Skeletal muscle satellite cell (primary cell): Measurements from ENCODE around the gene CARD9.
A peak's percentile ranks its signal among the peaks of the same experiment; 100 is the strongest.
"Not testable (repeated sequence)": the region's sequence is repeated elsewhere in the genome, so short reads cannot be mapped to it uniquely, and the experiment has no call there.

ENCODE experiments used
- H3K27me3 ChIP-seq: 2 replicates; pipeline ENCODE4 v1.7.0; 2013; ENCODE audit warnings: low read length; ENCODE audit not compliant: control insufficient read depth, insufficient read depth
- H3K36me3 ChIP-seq: 2 replicates; pipeline ENCODE4 v1.7.0; 2013; ENCODE audit warnings: mild to moderate bottlenecking, control low read depth, low read length; ENCODE audit not compliant: insufficient read depth
- H3K4me1 ChIP-seq: 2 replicates; pipeline ENCODE4 v1.7.0; 2013; ENCODE audit warnings: low read length; ENCODE audit not compliant: control insufficient read depth, insufficient read depth
- H3K4me2 ChIP-seq: 2 replicates; pipeline ENCODE4 v1.7.0; 2013; ENCODE audit warnings: mild to moderate bottlenecking, low read length
- H3K4me3 ChIP-seq: 2 replicates; pipeline ENCODE4 v1.7.0; 2013; ENCODE audit warnings: low read length
- H3K9ac ChIP-seq: 2 replicates; pipeline ENCODE4 v1.7.0; 2013; ENCODE audit warnings: mild to moderate bottlenecking, low read depth, low read length, moderate library complexity
- H3K9me3 ChIP-seq: replicated peaks from 2 replicates; pipeline ENCODE4 v1.7.0; 2013; ENCODE audit warnings: mild to moderate bottlenecking, control low read depth, low read length

The CARD9 gene

GRCh38 chr9:136409557-136410455 lies 36.3 kb upstream of the CARD9 start:
- no peaks in the 10 kb centered on the region for H3K9me3 ChIP-seq
- H3K4me2 ChIP-seq: peak overlapping the region; percentile 89
- peak overlapping the region; percentile 97 for H3K4me3 ChIP-seq

DNA sequence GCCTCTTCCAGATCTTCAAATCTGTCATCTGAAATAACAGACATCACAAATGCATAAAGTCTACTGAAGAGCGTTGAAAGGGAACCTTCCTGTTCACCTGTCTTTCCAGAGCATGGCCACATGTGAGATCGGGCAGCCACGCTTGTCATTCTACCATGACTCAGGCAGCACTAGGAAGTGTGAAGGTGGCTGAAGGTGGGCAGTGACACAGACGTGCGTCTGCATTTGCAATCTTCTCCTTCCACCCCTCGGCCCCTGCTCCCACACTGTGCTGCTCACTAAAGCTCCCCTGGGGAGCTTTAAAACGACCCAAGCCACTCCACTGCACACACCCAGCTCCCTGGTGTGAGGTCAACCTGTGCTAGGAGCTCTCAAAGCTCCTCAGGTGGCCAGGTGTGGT lies 34.4 kb upstream of the CARD9 start:
- Histone ChIP-seq H3K9me3 (no peaks in the 10 kb centered on the region), H3K36me3 (peaks cover 44% of the 10 kb centered on the region), H3K4me3 (no peak overlapping the region), H3K4me2 (no peak overlapping the region), H3K27me3 (no peaks in the 10 kb centered on the region), H3K4me1 (peaks cover 18% of the 10 kb centered on the region), H3K9ac (no peak overlapping the region)

More at GRCh38 chr9:136409557-136410455, 36.3 kb upstream of the CARD9 start:
- Histone ChIP-seq H3K9ac (peak overlapping the region; percentile 90), H3K4me1 (peaks cover 18% of the 10 kb centered on the region), H3K36me3 (peaks cover 54% of the 10 kb centered on the region), H3K27me3 (no peaks in the 10 kb centered on the region)

GRCh38 chr9:136407061-136407460 lies 33.6 kb upstream of the CARD9 start:
- H3K9ac ChIP-seq: not testable (repeated sequence)

GRCh38 chr9:136405904-136406303 lies 32.4 kb upstream of the CARD9 start:
- not testable (repeated sequence) for H3K4me3 ChIP-seq, H3K4me2 ChIP-seq, H3K27me3 ChIP-seq, H3K4me1 ChIP-seq, H3K9me3 ChIP-seq, H3K9ac ChIP-seq
- peaks cover 42% of the 10 kb centered on the region for H3K36me3 ChIP-seq

More at GRCh38 chr9:136407061-136407460, 33.6 kb upstream of the CARD9 start:
- H3K9me3 ChIP-seq, H3K4me2 ChIP-seq, H3K4me3 ChIP-seq, H3K27me3 ChIP-seq: not testable (repeated sequence)
- peaks cover 41% of the 10 kb centered on the region for H3K36me3 ChIP-seq
- H3K4me1 ChIP-seq: peaks cover 15% of the 10 kb centered on the region

- no peaks in the 10 kb centered on the region for H3K9me3 ChIP-seq
- H3K4me1 ChIP-seq: peaks cover 12% of the 10 kb centered on the region
- peaks cover 42% of the 10 kb centered on the region for H3K36me3 ChIP-seq
- no peak overlapping the region for H3K4me2 ChIP-seq
- H3K27me3 ChIP-seq: no peaks in the 10 kb centered on the region
- H3K4me3 ChIP-seq: no peak overlapping the region
- no peak overlapping the region for H3K9ac ChIP-seq
These were observed 32.0 kb upstream of the CARD9 start for GRCh38 chr9:136405481-136405880.

DNA sequence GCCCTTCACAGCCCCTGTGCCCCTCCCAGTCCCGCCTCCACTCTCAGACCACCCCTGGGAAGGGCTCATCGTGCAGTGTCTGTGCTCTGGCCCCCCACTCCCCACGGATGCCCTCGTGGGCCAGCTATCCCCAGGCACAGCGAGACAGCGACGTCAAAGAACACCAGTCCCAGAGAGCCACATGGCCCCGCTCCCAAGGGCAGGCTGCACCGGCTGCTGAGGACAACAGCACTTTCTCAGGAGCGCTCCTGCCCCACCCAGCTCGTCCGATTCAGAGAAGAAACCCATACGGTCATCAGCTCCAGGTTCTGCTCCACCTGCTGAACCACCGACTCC lies 31.3 kb upstream of the CARD9 start:
- no peak overlapping the region for H3K4me3 ChIP-seq
- H3K36me3 ChIP-seq: peaks cover 42% of the 10 kb centered on the region

GRCh38 chr9:136403915-136404800 lies 30.7 kb upstream of the CARD9 start:
- peaks cover 10% of the 10 kb centered on the region for H3K4me1 ChIP-seq
- peaks cover 42% of the 10 kb centered on the region for H3K36me3 ChIP-seq
- no peak overlapping the region for H3K4me3 ChIP-seq
- H3K4me2 ChIP-seq: no peak overlapping the region
- no peaks in the 10 kb centered on the region for H3K27me3 ChIP-seq
- H3K9ac ChIP-seq: no peak overlapping the region
- no peaks in the 10 kb centered on the region for H3K9me3 ChIP-seq

More for the DNA sequence above, 31.3 kb upstream of the CARD9 start:
- Histone ChIP-seq H3K4me1 (peaks cover 15% of the 10 kb centered on the region), H3K27me3 (no peaks in the 10 kb centered on the region), H3K4me2 (no peak overlapping the region), H3K9me3 (no peaks in the 10 kb centered on the region), H3K9ac (no peak overlapping the region)

DNA sequence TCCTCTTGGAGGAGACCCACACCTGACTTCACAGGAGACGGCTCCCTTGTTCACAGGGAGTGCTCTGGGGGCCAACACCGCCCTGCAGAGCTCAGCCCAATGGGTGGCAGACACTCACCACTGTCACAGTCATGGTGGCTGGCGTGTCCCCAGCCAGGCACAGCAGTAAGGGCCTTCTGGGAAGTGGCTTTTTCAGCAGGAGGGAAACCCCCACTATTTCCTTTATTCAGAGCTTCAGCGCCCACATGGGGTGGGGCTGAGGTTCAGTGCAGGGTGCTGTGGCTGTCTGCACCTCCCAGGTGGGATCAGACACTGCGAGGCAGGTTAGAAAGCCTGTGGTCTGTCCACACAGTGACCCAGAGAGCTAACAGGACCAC lies 30.1 kb upstream of the CARD9 start:
- H3K36me3 ChIP-seq: peaks cover 45% of the 10 kb centered on the region
- H3K4me3 ChIP-seq: no peak overlapping the region
- peaks cover 12% of the 10 kb centered on the region for H3K4me1 ChIP-seq
- H3K9me3 ChIP-seq: no peaks in the 10 kb centered on the region
- no peaks in the 10 kb centered on the region for H3K27me3 ChIP-seq
- H3K4me2 ChIP-seq: no peak overlapping the region
- no peak overlapping the region for H3K9ac ChIP-seq

DNA sequence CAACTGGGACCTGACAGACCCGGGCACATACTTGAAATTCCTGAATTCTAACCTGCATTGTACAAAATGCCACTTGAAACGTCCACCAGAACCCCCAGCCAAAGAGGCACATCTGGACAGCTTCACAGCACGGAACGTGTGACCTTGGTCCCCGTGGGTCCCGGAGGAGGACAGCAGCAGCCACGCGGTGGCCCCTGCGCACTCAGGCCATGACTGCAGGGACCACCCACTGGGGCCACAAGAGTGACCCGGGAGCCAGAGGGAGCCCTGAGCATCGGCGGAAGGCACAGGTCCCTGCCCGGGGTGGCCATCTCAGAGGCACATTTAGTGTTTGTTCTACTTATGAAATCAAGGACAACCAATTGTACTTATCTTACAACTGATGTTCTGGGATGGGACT lies 28.6 kb upstream of the CARD9 start:
- Histone ChIP-seq H3K4me1 (peaks cover 16% of the 10 kb centered on the region), H3K9me3 (no peaks in the 10 kb centered on the region), H3K4me3 (no peak overlapping the region), H3K27me3 (no peaks in the 10 kb centered on the region), H3K4me2 (no peak overlapping the region), H3K9ac (no peak overlapping the region), H3K36me3 (peaks cover 38% of the 10 kb centered on the region)

DNA sequence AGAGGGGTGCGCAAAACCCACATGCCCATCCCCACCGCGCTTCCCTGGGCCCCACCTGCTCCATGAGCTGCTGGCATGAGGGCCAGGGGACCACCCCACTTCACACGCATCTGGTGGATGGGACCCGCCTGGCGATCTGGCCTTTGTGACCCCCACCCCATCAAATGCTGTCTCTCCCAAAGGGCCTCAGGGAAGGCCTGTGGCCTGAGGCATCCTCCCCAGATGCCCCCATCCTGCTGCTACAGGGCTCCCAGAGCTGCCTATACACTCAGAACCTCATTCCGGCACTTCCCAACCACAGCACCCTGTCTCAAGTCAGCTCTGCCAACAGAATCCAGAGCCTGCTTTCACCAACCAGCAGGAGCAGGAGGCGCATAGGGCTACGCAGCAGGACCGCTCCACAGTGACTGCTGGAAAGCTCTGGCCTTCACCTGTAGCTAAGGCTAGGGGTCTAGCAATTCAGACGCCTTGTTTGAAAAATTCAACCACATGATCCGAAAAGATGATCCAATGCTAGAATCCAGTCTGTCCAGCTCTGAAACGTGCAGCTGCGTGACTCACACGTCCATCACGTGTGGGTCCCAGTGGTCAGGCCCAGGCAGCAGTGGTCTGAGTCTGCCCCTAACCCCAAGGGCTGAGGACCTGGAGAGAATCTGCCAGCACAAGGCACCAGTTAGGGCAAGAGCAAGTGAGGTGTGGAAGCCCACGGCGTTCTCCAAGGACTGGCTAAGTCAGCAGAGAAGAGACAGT lies 27.9 kb upstream of the CARD9 start:
- no peak overlapping the region for H3K4me3 ChIP-seq
- H3K9ac ChIP-seq: no peak overlapping the region
- peaks cover 41% of the 10 kb centered on the region for H3K36me3 ChIP-seq
- H3K27me3 ChIP-seq: no peaks in the 10 kb centered on the region
- peaks cover 16% of the 10 kb centered on the region for H3K4me1 ChIP-seq
- H3K9me3 ChIP-seq: no peaks in the 10 kb centered on the region
- H3K4me2 ChIP-seq: no peak overlapping the region
